ENCODE measurements around the gene MMP20.

GRCh38 chr11:102528618-102529017, 96.5 kb downstream of the MMP20 start:
- no peak for TF ChIP-seq CTCF (IDR thresholded peaks at IDR 0.05)
- no peak for TF ChIP-seq POLR2A (IDR thresholded peaks at IDR 0.05)

All from heart left ventricle (tissue), 13 donors.